ENCODE measurements around the gene ZNF644. TPM values are rescaled to one million over a fixed set of nuclear protein-coding genes. Genes with fewer than 3 reads are reported as not detected.

ZNF644 gene
- 12.3 to 15.9 TPM (median 13.6 TPM) in 5 replicates for total RNA-seq (2022; extraction: Qiagen RNA extraction; ENCODE audit: low read depth)

GRCh38 chr1:91021686-91022517, at the start of gene ZNF644:
ZNF644 (minus strand) TSS chr1:91022035; CDS start chr1:90982353, 39,682 bp downstream.

Measured in A549 treated with DMSO at 1 μM for 4 hours (cell line).